ENCODE measurements around the gene GGA1. TPM values are rescaled to one million over a fixed set of nuclear protein-coding genes. Genes with fewer than 3 reads are reported as not detected.

The GGA1 gene
- total and polyA plus RNA-seq, 2 of the 4 experiments (the other 2 are of a cell fraction): 17.2 to 48.5 TPM

GRCh38 chr22:37674248-37674647, 65.6 kb downstream of the GGA1 start:
- H2AK5ac ChIP-seq (ENCODE audit: low read depth, low read length): peak overlapping the region; percentile 47
- ChIA-PET POLR2A (ENCODE audit: unreplicated experiment) (no interaction called here), CTCF (no interaction called here)
- peak overlapping the region; percentile 91 for H4K5ac ChIP-seq (ENCODE audit: low read depth, low read length)
- H3K4ac ChIP-seq (ENCODE audit: low read depth, low read length): peak overlapping the region; percentile 90
- DNase-seq: no peak
- peak overlapping the region; percentile 66 to 75 for H4K8ac ChIP-seq (ENCODE audit: low read depth in 2 of 2, low read length in 2 of 2)
- H2BK15ac ChIP-seq (ENCODE audit: low read depth, low read length): peak overlapping the region; percentile 89; the same call in 2 of the 3 replicates
- dilution Hi-C loops (cut with HindIII; ENCODE audit: low sequenced_read_pairs, unreplicated experiment): no loop called here
- H3K9me1 ChIP-seq (ENCODE audit: insufficient read depth, low read length): no peaks in the 10 kb centered on the region; the same call in 1 of the 2 replicates
- no TSS peak for BruUV-seq (replicated peaks)
- no peak overlapping the region for H3K4me3 ChIP-seq (ENCODE audit: insufficient read depth, low read depth, low read length)
- no peak for ATAC-seq (ENCODE audit: low read depth)
- peak overlapping the region; percentile 92 for H2AK9ac ChIP-seq (replicated peaks; ENCODE audit: low read depth, low read length, poor library complexity)
- TF ChIP-seq CHD1 (IDR thresholded peaks at IDR 0.05; ENCODE audit: low read depth, low read length): no peak
- no peak for TF ChIP-seq NFE2L2 (IDR thresholded peaks at IDR 0.05; ENCODE audit: low read depth, low read length)
- no peak for TF ChIP-seq RAD21 (IDR thresholded peaks at IDR 0.05; ENCODE audit: low read length)
- no peak for TF ChIP-seq MAZ (IDR thresholded peaks at IDR 0.05; ENCODE audit: borderline replicate concordance, low read depth, low read length)
- TF ChIP-seq USF2 (IDR thresholded peaks at IDR 0.05; ENCODE audit: low read depth, low read length): no peak
- no peak for TF ChIP-seq BHLHE40 (IDR thresholded peaks at IDR 0.05; ENCODE audit: low read depth, low read length)
- TF ChIP-seq CTCF (conservative IDR thresholded peaks at IDR 0.05; ENCODE audit: low read depth, low read length): no peak
- no peak for TF ChIP-seq MAFK (IDR thresholded peaks at IDR 0.05; ENCODE audit: low read depth, low read length)
- TF ChIP-seq MXI1 (IDR thresholded peaks at IDR 0.05; ENCODE audit: borderline replicate concordance, low read depth, low read length): no peak
- TF ChIP-seq RFX5 (IDR thresholded peaks at IDR 0.05; ENCODE audit: low read depth, low read length): no peak
- no peak for TF ChIP-seq ELK1 (IDR thresholded peaks at IDR 0.05; ENCODE audit: borderline replicate concordance, low read depth, low read length)
- no peak for TF ChIP-seq CEBPB (IDR thresholded peaks at IDR 0.05; ENCODE audit: low read depth, low read length)
- TF ChIP-seq RCOR1 (IDR thresholded peaks at IDR 0.05; ENCODE audit: insufficient replicate concordance, low read length): no peak
- no peak for TF ChIP-seq SMC3 (IDR thresholded peaks at IDR 0.05; ENCODE audit: low read depth, low read length)
- TF ChIP-seq POLR2A (IDR thresholded peaks at IDR 0.05; ENCODE audit: low read depth, low read length): no peak
- peak overlapping the region; percentile 53; the same call in 1 of the 2 replicates for H3K18ac ChIP-seq (ENCODE audit: low read depth, low read length)
- peak overlapping the region; percentile 61 for H2BK20ac ChIP-seq (ENCODE audit: low read depth, low read length)
- H3K27ac ChIP-seq (ENCODE audit: insufficient read depth, low read length): peak overlapping the region; percentile 84
- no peak overlapping the region for H3K4me2 ChIP-seq (ENCODE audit: low read depth, low read length)
- H3K79me1 ChIP-seq (ENCODE audit: low read depth in 1 of 2, low read length in 2 of 2): peaks cover 9 to 65% of the 10 kb centered on the region in 2 experiments; a peak in 3 of 4 replicates
- peak overlapping the region; percentile 38; the same call in 1 of the 2 replicates for H3K23ac ChIP-seq (ENCODE audit: low read depth, low read length)
- peaks cover 43% of the 10 kb centered on the region for H4K20me1 ChIP-seq (ENCODE audit: insufficient read depth, low read length)
- H2BK120ac ChIP-seq (ENCODE audit: low read depth, low read length): peak overlapping the region; percentile 44
- H4K91ac ChIP-seq (ENCODE audit: insufficient read depth, low read depth, low read length): peak overlapping the region; percentile 90
- intact Hi-C loops (cut with micrococcal nuclease): no loop called here
- H2AFZ ChIP-seq (replicated peaks; ENCODE audit: low read length, poor library complexity): no peak overlapping the region
- H3K9ac ChIP-seq (ENCODE audit: low read depth, low read length): peak overlapping the region; percentile 16; the same call in 1 of the 2 replicates
- H3K36me3 ChIP-seq (ENCODE audit: control insufficient read depth, insufficient read depth, low read length): peaks cover 20% of the 10 kb centered on the region
- peaks cover 11% of the 10 kb centered on the region for H3K4me1 ChIP-seq (ENCODE audit: control insufficient read depth, insufficient read depth, low read length)
- peak overlapping the region; percentile 66 for H2BK5ac ChIP-seq (ENCODE audit: low read depth, low read length, poor library complexity, severe bottlenecking)
- H3K14ac ChIP-seq (replicated peaks; ENCODE audit: low read depth, low read length): peak overlapping the region; percentile 91
- H3K56ac ChIP-seq (ENCODE audit: extremely low read depth, insufficient read depth, low read length): no peak overlapping the region; the same call in 1 of the 2 replicates
- WGBS, 2 experiments (ENCODE audit: extremely low coverage in 2 of 2, insufficient read length in 1 of 2): no CpG with 5 or more reads among the region's 12 CpGs
- no peaks in the 10 kb centered on the region for H3K9me3 ChIP-seq (ENCODE audit: control insufficient read depth, insufficient read depth, low read length)
- in situ Hi-C loops (cut with MboI; ENCODE audit: low sequenced_read_pairs): no loop called here
- H3K27me3 ChIP-seq (ENCODE audit: control insufficient read depth, insufficient read depth, low read length): no peaks in the 10 kb centered on the region

All from IMR-90 (cell line).